Rectal smooth muscle tissue (tissue), 1 donor: ENCODE measurements around the gene CACNA1S.

Experiments
- H3K27ac ChIP-seq: one replicate; pipeline ENCODE4 v1.7.0; 2013; ENCODE audit warnings: low read depth, low read length, inconsistent platforms
- H3K27me3 ChIP-seq: one replicate; pipeline ENCODE4 v1.7.0; 2013; ENCODE audit warnings: low read length; ENCODE audit not compliant: control insufficient read depth, insufficient read depth
- H3K36me3 ChIP-seq: one replicate; pipeline ENCODE4 v1.7.0; 2013; ENCODE audit warnings: low read length; ENCODE audit not compliant: control insufficient read depth, insufficient read depth
- H3K4me1 ChIP-seq: one replicate; pipeline ENCODE4 v1.7.0; 2013; ENCODE audit warnings: low read length; ENCODE audit not compliant: control insufficient read depth, insufficient read depth
- H3K4me3 ChIP-seq: one replicate; pipeline ENCODE4 v1.7.0; 2013; ENCODE audit warnings: low read length
- H3K9ac ChIP-seq: one replicate; pipeline ENCODE4 v1.7.0; 2013; ENCODE audit warnings: low read length

Gene CACNA1S

DNA sequence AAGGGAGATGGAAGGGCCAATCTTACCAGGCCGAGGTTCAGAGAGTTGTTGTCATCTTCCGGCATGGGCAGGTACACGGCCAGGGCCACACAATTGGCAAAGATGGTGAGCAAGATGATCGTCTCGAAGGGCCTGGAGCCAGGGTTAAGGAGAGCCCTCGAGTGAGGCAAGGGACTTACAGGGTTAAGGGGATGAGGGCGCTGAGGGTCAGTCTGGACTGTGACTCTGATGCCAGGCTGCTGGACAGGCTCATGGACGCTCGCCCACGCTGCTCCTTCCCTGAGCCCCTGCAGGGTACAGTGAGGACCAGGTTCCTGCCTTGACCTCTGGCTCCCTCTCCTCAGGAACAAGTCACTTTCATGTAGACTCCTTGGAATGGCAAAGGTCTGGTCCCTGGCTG, 2.1 kb downstream of the CACNA1S start:
- Histone ChIP-seq H3K9ac (no peak overlapping the region), H3K4me1 (no peaks in the 10 kb centered on the region), H3K36me3 (no peaks in the 10 kb centered on the region), H3K4me3 (no peak overlapping the region), H3K27me3 (peaks cover 5% of the 10 kb centered on the region), H3K27ac (no peak overlapping the region)

DNA sequence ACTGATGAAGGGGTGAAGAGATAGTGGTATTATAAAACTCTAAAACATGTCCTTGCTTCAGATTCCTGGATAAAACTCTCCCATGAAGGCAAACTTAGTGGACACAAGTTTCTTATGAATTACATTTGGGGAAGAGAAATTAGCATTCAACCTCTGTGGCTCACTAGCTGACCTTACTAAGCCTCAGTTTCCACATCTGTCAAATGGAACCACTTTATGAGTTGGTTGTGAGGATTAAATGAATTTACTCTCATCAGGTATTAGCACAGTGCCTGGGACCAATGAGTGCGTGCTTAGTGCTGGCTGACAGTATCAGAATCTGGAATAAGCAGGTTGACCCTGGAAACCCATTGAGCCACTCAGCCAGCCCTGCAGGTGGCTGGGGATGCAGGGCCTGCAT, 2.6 kb downstream of the CACNA1S start:
- Histone ChIP-seq H3K9ac (no peak overlapping the region), H3K27ac (no peak overlapping the region), H3K4me3 (no peak overlapping the region), H3K27me3 (peaks cover 5% of the 10 kb centered on the region), H3K36me3 (no peaks in the 10 kb centered on the region), H3K4me1 (no peaks in the 10 kb centered on the region)

DNA sequence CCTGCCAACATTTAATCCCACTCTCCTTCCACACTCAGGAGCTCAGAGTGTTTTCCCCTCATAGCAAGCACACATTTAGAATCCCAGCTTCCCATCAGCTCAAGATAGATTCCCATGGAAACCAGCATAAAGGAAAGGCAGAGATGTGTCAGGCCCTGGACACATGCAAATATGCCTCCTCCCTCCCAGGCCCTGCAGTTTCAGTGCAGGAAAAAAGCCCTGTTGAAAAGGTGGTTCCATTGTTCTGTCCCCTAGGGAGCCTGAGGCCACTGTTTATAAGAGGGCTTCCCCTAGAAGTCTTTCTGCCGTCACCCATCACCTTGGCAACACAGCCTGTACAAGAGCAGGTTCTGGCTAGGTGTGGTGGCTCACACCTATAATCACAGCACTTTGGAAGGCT, 3.6 kb downstream of the CACNA1S start:
- Histone ChIP-seq H3K4me3 (no peak overlapping the region), H3K9ac (no peak overlapping the region), H3K36me3 (no peaks in the 10 kb centered on the region), H3K4me1 (no peaks in the 10 kb centered on the region), H3K27ac (no peak overlapping the region), H3K27me3 (no peaks in the 10 kb centered on the region)

DNA sequence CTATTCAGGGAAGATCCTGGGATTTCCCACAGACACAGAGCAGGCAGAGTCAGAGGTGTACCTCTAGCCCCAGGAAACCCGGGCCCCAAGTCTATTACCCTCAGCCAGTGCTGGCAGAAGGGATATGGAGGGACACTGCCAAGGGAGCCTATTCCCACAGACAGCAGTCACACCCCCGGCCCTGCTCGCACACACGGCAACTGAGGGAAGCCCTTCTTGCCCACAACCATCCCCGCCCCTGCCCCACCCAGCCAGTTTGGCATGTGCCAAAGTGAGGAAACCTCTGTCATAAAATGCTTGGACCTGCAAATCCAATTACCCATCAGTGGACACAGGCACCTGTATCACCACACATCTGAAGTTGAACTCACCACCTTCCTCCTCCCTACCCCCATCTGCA, 6.5 kb downstream of the CACNA1S start:
- no peak overlapping the region for H3K9ac ChIP-seq
- no peaks in the 10 kb centered on the region for H3K4me1 ChIP-seq

DNA sequence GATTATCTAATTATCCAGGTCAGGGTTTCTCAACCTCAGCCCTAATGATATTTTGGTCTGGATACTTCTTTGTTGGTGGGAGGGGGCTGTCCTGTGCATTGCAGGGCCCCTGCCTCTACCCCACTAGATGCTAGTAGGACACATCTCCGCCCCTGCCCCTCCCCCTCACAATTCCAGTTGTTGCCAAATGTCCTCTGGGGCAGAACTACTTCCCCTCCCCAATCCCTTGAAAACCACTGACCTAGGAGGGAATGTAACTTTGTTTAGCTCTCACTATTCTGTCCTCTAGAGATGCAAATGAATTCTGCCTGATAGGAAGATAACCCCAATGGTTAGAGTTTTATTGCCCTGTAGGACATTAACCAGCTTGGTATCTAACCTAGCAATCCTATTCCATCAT, 8.1 kb downstream of the CACNA1S start:
- Histone ChIP-seq H3K27me3 (no peaks in the 10 kb centered on the region), H3K9ac (no peak overlapping the region), H3K36me3 (no peaks in the 10 kb centered on the region), H3K4me1 (no peaks in the 10 kb centered on the region), H3K4me3 (no peak overlapping the region), H3K27ac (no peak overlapping the region)

More for the DNA sequence above, 6.5 kb downstream of the CACNA1S start:
- H3K4me3 ChIP-seq, result no peak overlapping the region
- no peak overlapping the region for H3K27ac ChIP-seq
- H3K27me3 ChIP-seq, result no peaks in the 10 kb centered on the region
- H3K36me3 ChIP-seq, result no peaks in the 10 kb centered on the region

DNA sequence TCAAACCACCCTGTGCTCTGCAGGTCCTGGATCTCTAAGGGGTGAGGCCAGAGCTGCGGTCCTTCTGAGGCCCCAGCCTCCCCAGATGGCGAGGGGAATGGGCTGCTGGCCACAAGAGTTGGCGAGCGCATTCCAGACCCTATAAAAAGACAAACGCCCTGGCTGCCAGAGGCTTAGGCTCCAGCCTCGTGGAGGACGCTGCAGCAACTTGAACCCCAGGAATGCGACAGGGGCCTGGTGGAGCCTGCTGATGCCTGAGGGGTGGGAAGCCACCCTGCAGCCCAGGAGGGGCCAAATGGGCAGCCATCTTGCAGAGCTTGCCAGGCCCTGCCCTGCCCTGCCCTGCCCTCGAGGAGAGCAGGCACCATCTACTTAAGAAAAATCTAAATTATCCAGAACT, 8.6 kb downstream of the CACNA1S start:
- Histone ChIP-seq H3K27ac (no peak overlapping the region), H3K9ac (no peak overlapping the region), H3K36me3 (no peaks in the 10 kb centered on the region), H3K4me1 (no peaks in the 10 kb centered on the region), H3K27me3 (no peaks in the 10 kb centered on the region), H3K4me3 (no peak overlapping the region)

DNA sequence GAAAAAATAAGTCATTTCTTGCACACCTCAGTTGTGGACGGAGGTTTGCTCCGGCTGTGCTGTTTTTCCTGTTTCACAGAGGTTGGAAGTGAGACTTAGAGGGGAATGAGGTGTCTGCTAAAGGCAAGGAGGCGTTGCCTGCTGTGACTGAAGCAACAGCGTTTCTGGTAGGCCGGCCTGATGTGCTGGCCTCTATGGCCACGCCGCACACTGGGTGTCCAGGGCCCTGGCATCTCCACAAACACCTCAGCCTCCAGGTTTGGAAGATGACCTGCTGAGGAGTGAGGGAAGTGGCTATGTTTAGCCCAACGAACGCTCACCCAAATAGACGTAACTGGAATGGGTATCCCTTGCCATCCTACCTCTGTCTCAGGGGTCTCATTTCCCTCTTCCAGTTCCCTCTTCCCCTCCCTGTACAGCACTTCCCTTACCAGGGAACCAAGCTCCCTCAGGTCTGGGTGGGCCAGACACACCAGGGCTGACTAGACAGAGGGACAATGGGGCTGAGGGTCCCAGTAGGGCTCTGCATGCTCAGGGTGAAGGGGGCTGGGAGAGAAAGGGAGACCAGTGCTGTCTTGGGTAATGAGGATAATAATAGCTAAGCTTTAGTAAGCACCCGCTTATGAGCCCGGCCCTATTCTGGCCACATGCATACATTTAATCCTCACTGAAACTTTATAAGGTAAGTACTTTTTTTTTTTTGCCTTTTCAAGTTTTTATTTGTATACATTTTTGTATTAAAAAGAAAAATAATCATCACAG, 11.9 kb downstream of the CACNA1S start:
- Histone ChIP-seq H3K36me3 (no peaks in the 10 kb centered on the region), H3K4me3 (no peak overlapping the region), H3K27ac (no peak overlapping the region), H3K4me1 (no peaks in the 10 kb centered on the region), H3K27me3 (no peaks in the 10 kb centered on the region), H3K9ac (no peak overlapping the region)

DNA sequence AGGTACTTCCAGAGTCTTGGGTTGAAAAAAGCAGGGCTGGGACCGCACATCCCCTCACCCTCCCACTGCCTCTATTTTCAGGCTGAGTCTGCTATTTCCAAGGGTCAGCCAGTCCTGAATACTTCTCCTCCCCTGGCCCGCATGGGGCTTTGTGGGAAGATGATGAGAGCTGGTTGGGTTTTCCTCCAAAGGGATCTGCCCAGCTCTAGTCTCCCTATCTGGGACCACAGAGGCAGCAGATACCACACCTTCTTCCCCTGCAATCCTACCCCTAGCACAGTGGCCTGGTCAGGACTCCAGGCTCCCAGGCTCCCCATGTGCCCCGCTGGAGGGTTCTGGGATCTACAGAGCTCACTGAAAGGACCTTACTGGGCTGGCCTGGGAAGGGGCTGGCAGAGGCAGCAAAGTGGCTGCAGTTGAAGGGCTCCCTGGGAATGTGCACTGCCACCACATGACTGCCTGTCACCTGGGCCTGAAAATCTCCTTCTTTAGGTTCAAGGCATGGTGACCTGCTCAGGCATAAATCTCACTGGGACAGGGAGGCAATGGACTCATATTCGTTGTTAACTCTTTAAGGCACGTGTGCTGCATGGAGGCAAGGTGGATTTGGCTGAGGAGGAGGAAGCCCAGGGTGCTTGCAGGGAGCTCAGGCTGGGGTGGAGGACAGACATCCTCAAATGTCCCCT, 13.1 kb downstream of the CACNA1S start:
- no peak overlapping the region for H3K9ac ChIP-seq
- no peaks in the 10 kb centered on the region for H3K36me3 ChIP-seq
- H3K4me1 ChIP-seq, result no peaks in the 10 kb centered on the region

DNA sequence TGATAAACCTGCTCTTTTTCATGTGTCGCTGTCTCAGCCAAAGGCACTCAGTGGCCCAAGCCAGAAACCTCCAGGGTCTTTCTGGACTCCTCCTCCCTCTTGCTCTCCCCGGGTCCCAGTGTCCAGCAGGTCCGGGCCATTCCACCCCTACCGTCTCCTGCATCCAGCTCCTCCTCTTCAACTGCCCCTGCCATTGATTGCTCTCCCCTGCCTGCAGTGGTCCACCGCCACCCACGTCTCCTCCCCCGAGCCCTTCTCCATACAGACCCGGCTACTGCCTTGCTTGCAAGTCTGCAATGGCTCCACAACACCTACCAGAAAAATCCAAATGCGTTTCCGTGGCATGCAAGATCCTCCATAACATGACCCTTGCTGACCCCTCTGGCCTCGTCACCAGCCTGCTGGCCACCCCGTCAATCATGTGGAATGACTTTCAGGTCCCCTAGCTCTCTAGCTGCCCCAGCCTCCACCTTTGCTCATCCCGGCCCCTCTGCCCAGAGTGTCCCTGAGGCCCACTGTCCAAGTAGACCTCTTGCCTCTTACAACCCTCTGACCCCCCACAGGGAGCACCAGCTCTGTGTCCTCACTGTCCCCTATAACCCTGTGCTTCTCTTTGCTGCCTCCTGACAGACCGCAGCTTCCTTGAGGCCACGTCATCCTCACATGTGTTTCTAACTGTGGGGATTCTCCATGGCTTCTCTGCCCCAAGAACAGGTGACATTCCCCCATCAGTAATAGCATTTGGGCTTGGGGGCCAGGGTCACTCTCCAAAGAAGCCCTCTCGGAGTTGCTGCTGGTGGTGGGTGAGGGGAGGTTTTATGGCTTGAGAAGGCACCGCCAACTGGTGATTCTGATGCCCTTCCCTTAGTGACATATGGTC, 15.0 kb downstream of the CACNA1S start:
- Histone ChIP-seq H3K4me1 (no peaks in the 10 kb centered on the region), H3K27me3 (no peaks in the 10 kb centered on the region), H3K27ac (no peak overlapping the region), H3K4me3 (no peak overlapping the region), H3K9ac (no peak overlapping the region), H3K36me3 (no peaks in the 10 kb centered on the region)

More for the DNA sequence above, 13.1 kb downstream of the CACNA1S start:
- no peaks in the 10 kb centered on the region for H3K27me3 ChIP-seq
- no peak overlapping the region for H3K27ac ChIP-seq
- H3K4me3 ChIP-seq, result no peak overlapping the region

DNA sequence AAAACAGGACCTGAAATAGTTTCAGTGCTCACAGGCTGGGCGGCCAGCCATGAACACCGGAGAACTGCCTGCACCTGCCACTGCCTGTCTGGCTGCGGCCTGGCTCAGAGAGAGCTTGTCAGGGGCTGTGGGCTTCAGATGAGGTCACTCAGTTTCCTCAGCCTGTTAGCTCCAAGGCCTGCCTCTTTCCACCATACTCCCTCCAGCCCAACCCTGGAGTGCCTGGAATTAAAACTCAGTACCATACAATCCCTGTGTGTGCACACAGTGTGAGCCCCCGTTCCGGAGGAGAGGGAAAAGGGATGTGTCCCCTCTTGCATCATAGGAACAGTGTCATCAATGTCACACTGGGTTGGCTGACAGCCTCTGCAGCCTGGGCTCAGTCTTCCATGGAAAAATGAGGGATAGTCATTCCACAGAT, 16.2 kb downstream of the CACNA1S start:
- H3K27ac ChIP-seq, result no peak overlapping the region

DNA sequence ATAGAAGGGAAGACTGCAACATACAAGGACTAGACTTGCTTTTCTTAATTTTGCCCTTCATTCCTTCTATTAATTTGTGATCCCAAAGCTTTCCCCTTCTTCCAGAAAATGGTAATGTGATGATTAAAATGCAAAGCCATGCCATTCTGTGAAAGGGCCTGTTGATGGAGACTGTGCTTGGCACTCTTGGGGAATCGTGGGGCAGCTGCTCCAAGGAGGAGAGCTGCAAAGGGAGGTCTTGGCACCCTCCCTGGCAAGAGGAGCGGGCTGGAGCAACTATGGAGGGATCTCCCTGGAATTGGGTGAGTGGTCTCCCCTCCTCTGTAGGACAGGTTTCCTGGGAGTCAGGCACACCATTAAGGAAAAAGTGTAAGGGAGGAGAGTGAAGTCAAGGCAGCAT, 16.6 kb downstream of the CACNA1S start:
- H3K4me3 ChIP-seq, result no peak overlapping the region
- H3K4me1 ChIP-seq, result no peaks in the 10 kb centered on the region
- no peaks in the 10 kb centered on the region for H3K27me3 ChIP-seq
- no peak overlapping the region for H3K27ac ChIP-seq
- no peak overlapping the region for H3K9ac ChIP-seq
- H3K36me3 ChIP-seq, result no peaks in the 10 kb centered on the region

More for the DNA sequence above, 16.2 kb downstream of the CACNA1S start:
- Histone ChIP-seq H3K4me3 (no peak overlapping the region), H3K27me3 (no peaks in the 10 kb centered on the region), H3K4me1 (no peaks in the 10 kb centered on the region), H3K36me3 (no peaks in the 10 kb centered on the region), H3K9ac (no peak overlapping the region)

DNA sequence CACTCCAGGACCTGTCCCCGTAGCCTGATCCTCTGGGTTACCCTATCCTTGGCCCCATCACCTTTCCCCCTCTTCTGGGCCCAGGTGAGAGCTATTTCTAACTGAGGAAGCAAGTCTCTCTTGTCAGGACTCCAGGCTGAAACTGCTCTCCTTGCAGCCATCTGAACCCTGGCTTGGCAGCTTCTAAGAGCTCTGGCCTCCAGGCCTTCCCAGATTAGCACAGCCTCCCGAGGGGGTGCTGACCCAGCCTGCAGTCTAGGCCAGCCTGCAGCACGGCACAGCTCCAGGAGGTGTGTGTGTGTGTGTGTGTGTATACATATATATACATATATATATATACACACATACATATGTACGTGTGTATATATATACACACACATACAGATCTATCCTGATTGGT, 17.4 kb downstream of the CACNA1S start:
- Histone ChIP-seq H3K27me3 (no peaks in the 10 kb centered on the region), H3K4me3 (no peak overlapping the region), H3K36me3 (no peaks in the 10 kb centered on the region), H3K27ac (no peak overlapping the region), H3K9ac (no peak overlapping the region), H3K4me1 (no peaks in the 10 kb centered on the region)
